Trophoblast cell (in vitro differentiated cells and primary cell): ENCODE data around the gene SBF2.
A peak's percentile ranks its signal among the peaks of the same experiment; 100 is the strongest.

Experiments
- DNase-seq, 2 donors: peaks; one replicate each; pipeline ENCODE4 v3.0.0-alpha.2; 2016
- H2AFZ ChIP-seq: 2 replicates; pipeline ENCODE4 v1.6.1; 2013; ENCODE audit warnings: low read length, moderate library complexity, mild to moderate bottlenecking; ENCODE audit not compliant: insufficient read depth, poor library complexity
- H2AK5ac ChIP-seq: 2 replicates; pipeline ENCODE4 v1.6.1; 2013; ENCODE audit warnings: mild to moderate bottlenecking, low read length
- H2BK120ac ChIP-seq: 2 replicates; pipeline ENCODE4 v1.6.1; 2013; ENCODE audit warnings: low read length, mild to moderate bottlenecking, moderate library complexity; ENCODE audit not compliant: insufficient read depth, poor library complexity
- H2BK12ac ChIP-seq: 2 replicates; pipeline ENCODE4 v1.6.1; 2013; ENCODE audit warnings: mild to moderate bottlenecking, low read length, moderate library complexity
- H2BK5ac ChIP-seq: 2 replicates; pipeline ENCODE4 v1.6.1; 2013; ENCODE audit warnings: low read length, low read depth, moderate library complexity, mild to moderate bottlenecking; ENCODE audit not compliant: poor library complexity
- H3K14ac ChIP-seq: 2 replicates; pipeline ENCODE4 v1.6.1; 2013; ENCODE audit warnings: mild to moderate bottlenecking, low read length
- H3K18ac ChIP-seq: 2 replicates; pipeline ENCODE4 v1.6.1; 2013; ENCODE audit warnings: mild to moderate bottlenecking, low read length
- H3K23ac ChIP-seq: 2 replicates; pipeline ENCODE4 v1.6.1; 2013; ENCODE audit warnings: low read length
- H3K27ac ChIP-seq: 2 replicates; pipeline ENCODE4 v1.5.1; 2013; ENCODE audit warnings: low read depth, mild to moderate bottlenecking, inconsistent platforms, low read length, moderate library complexity
- H3K27me3 ChIP-seq: 2 replicates; pipeline ENCODE4 v1.6.1; 2013; ENCODE audit warnings: inconsistent platforms, mild to moderate bottlenecking, low read length, moderate library complexity; ENCODE audit not compliant: insufficient read depth
- H3K36me3 ChIP-seq, 2 experiments: 1 replicate in 1 of 2; 2 replicates in 1 of 2; pipeline ENCODE4 v1.6.1; 2013; ENCODE audit warnings: low read length in 2 of 2, mild to moderate bottlenecking in 2 of 2, moderate library complexity in 1 of 2; ENCODE audit not compliant: insufficient read depth in 2 of 2, control insufficient read depth in 1 of 2
- H3K4ac ChIP-seq: 2 replicates; pipeline ENCODE4 v1.6.1; 2013; ENCODE audit warnings: low read depth, mild to moderate bottlenecking, low read length, moderate library complexity
- H3K4me1 ChIP-seq, 2 experiments: 1 replicate in 1 of 2; 2 replicates in 1 of 2; pipeline ENCODE4 v1.6.1; 2013; ENCODE audit warnings: low read length in 2 of 2, mild to moderate bottlenecking in 2 of 2, moderate library complexity in 1 of 2; ENCODE audit not compliant: insufficient read depth in 2 of 2, control insufficient read depth in 1 of 2
- H3K4me2 ChIP-seq: 2 replicates; pipeline ENCODE4 v1.6.1; 2013; ENCODE audit warnings: inconsistent platforms, mild to moderate bottlenecking, low read length, moderate library complexity
- H3K4me3 ChIP-seq: 2 replicates; pipeline ENCODE4 v1.5.1; 2013; ENCODE audit warnings: mild to moderate bottlenecking, low read depth, low read length, inconsistent platforms
- H3K79me1 ChIP-seq: one replicate; pipeline ENCODE4 v1.6.1; 2013; ENCODE audit warnings: low read length
- H3K79me2 ChIP-seq: 2 replicates; pipeline ENCODE4 v1.6.1; 2013; ENCODE audit warnings: low read length, mild to moderate bottlenecking; ENCODE audit not compliant: control insufficient read depth, insufficient read depth, poor library complexity
- H3K9ac ChIP-seq: 2 replicates; pipeline ENCODE4 v1.6.1; 2013; ENCODE audit warnings: mild to moderate bottlenecking, low read length
- H3K9me3 ChIP-seq: 2 replicates; pipeline ENCODE4 v1.6.1; 2013; ENCODE audit warnings: low read depth, mild to moderate bottlenecking, control low read depth, inconsistent platforms, low read length; ENCODE audit not compliant: insufficient read depth
- H4K12ac ChIP-seq: 2 replicates; pipeline ENCODE4 v1.6.1; 2013; ENCODE audit warnings: low read depth, mild to moderate bottlenecking, low read length, moderate library complexity
- H4K8ac ChIP-seq: 2 replicates; pipeline ENCODE4 v1.6.1; 2013; ENCODE audit warnings: low read depth, mild to moderate bottlenecking, low read length, moderate library complexity
- H4K91ac ChIP-seq: one replicate; pipeline ENCODE4 v1.6.1; 2013; ENCODE audit warnings: low read depth, mild to moderate bottlenecking, low read length, moderate library complexity
- WGBS: extraction: QIAGEN DNeasy Blood & Tissue Kit; methylation state at CpG from one replicate; pipeline ENCODE4 v1.1.7; 2013; ENCODE audit warnings: missing lambda C conversion rate; ENCODE audit not compliant: insufficient read length, insufficient coverage; ENCODE audit errors: extremely low coverage; 5-methylcytosine and 5-hydroxymethylcytosine counted together

Gene SBF2

GRCh38 chr11:9803685-9804418 is 490.2 kb downstream of the SBF2 start:
- Histone ChIP-seq H3K4me1 (peaks cover 0 to 10% of the 10 kb centered on the region in 2 experiments), H4K91ac (peak overlapping the region; percentile 89), H3K14ac (peak overlapping the region; percentile 84), H3K9ac (no peak overlapping the region), H2AK5ac (peak overlapping the region; percentile 91), H2AFZ (peak overlapping the region; percentile 71), H2BK5ac (peak overlapping the region; percentile 93), H2BK12ac (peak overlapping the region; percentile 92), H2BK120ac (peak overlapping the region; percentile 72), H3K27ac (peak overlapping the region; percentile 82), H4K8ac (peak overlapping the region; percentile 60), H3K9me3 (no peaks in the 10 kb centered on the region), H3K4me3 (no peak overlapping the region), H3K27me3 (no peaks in the 10 kb centered on the region), H3K18ac (no peak overlapping the region), H3K23ac (no peak overlapping the region), H3K79me1 (peaks cover 15% of the 10 kb centered on the region), H3K36me3 (peaks cover 0 to 3% of the 10 kb centered on the region in 2 experiments), H3K4me2 (no peak overlapping the region), H3K79me2 (no peaks in the 10 kb centered on the region), H4K12ac (no peak overlapping the region), H3K4ac (peak overlapping the region; percentile 83)
- DNase-seq: no peak
- no CpG with 5 or more reads among the region's 5 CpGs for WGBS

DNA sequence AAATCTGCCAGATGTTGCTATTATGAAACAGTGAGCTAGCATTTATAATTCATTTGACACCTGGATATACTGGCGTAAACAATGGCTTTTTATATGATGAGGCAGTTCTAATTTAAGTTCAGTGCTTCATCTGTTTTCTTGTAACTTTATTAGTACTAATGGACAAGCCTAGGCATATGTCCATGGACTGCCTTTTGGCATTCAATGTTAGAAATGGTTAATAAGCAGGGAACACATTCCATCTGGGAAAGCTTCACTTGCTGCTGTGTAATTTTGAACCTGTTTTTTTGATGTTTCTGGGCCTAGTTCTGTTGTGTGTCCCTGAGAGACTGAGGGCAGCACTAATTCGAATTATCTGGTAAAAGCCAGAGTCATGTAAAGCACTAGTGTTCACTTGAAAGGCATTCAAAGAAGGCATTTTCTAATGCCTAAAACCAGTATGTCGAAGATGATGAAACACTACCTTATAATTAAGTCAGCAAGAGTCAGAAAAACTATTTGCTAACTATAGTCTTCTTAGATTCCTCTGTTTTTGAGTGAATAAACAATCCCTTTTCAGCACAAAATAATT is 491.6 kb downstream of the SBF2 start:
- no peak overlapping the region for H2BK12ac ChIP-seq
- H3K14ac ChIP-seq: no peak overlapping the region
- H2BK5ac ChIP-seq: no peak overlapping the region
- H3K23ac ChIP-seq: no peak overlapping the region
- H4K91ac ChIP-seq: no peak overlapping the region
- no peak overlapping the region for H3K4ac ChIP-seq
- H2AK5ac ChIP-seq: no peak overlapping the region
- no peaks in the 10 kb centered on the region for H3K9me3 ChIP-seq
- H3K79me2 ChIP-seq: no peaks in the 10 kb centered on the region
- H3K27me3 ChIP-seq: no peaks in the 10 kb centered on the region
- no CpG with 5 or more reads among the region's 3 CpGs for WGBS
- no peak overlapping the region for H3K18ac ChIP-seq
- H4K12ac ChIP-seq: no peak overlapping the region
- no peak overlapping the region for H3K4me3 ChIP-seq
- peak; percentile 29 to 87 for DNase-seq
- H3K27ac ChIP-seq: peak overlapping the region; percentile 81
- peaks cover 15% of the 10 kb centered on the region for H3K79me1 ChIP-seq
- H3K9ac ChIP-seq: no peak overlapping the region
- peaks cover 0 to 3% of the 10 kb centered on the region in 2 experiments for H3K36me3 ChIP-seq
- H3K4me2 ChIP-seq: no peak overlapping the region
- no peak overlapping the region for H4K8ac ChIP-seq
- no peak overlapping the region for H2BK120ac ChIP-seq
- no peak overlapping the region for H2AFZ ChIP-seq
- H3K4me1 ChIP-seq: peaks cover 0 to 10% of the 10 kb centered on the region in 2 experiments

GRCh38 chr11:9799886-9800285 is 494.1 kb downstream of the SBF2 start:
- Histone ChIP-seq H3K4ac (no peak overlapping the region), H3K36me3 (no peaks in the 10 kb centered on the region), H3K79me1 (peaks cover 15% of the 10 kb centered on the region), H3K4me1 (peaks cover 0 to 10% of the 10 kb centered on the region in 2 experiments), H3K79me2 (no peaks in the 10 kb centered on the region), H4K12ac (no peak overlapping the region), H3K4me3 (no peak overlapping the region), H3K27ac (no peak overlapping the region), H2BK120ac (no peak overlapping the region), H3K4me2 (no peak overlapping the region), H3K27me3 (no peaks in the 10 kb centered on the region), H3K9me3 (no peaks in the 10 kb centered on the region), H3K14ac (no peak overlapping the region), H2BK12ac (no peak overlapping the region), H2AFZ (no peak overlapping the region), H2BK5ac (no peak overlapping the region), H3K23ac (no peak overlapping the region), H4K91ac (no peak overlapping the region), H3K9ac (no peak overlapping the region), H4K8ac (no peak overlapping the region), H3K18ac (no peak overlapping the region), H2AK5ac (no peak overlapping the region)
- WGBS: no CpG with 5 or more reads among the region's 3 CpGs
- DNase-seq: peak; percentile 68 to 88

DNA sequence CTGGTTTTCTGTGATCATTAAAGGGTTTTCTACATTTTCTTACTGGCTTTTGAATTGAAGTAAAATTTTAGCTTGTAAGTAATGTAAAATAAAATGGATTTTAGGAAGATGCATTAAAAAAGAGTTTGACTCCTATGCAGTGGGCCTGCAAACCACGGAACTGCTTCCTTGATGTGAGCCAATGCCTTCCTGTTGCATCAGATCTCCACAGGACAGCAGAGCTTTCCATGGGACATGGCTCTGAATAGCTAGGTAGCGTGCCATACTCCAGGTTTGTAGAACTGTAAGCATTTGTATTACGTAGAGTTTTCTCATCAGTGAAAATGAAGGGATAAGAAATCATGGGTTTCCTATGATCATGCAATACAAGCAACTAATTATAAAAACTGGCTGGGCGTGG is 496.7 kb downstream of the SBF2 start:
- DNase-seq: peak in 1 of 2 donors; percentile 26
- Histone ChIP-seq H2BK5ac (no peak overlapping the region), H4K8ac (no peak overlapping the region), H3K27ac (no peak overlapping the region), H3K18ac (no peak overlapping the region), H2BK120ac (no peak overlapping the region), H3K4ac (no peak overlapping the region), H4K91ac (no peak overlapping the region), H3K9ac (no peak overlapping the region), H3K23ac (no peak overlapping the region), H3K36me3 (no peaks in the 10 kb centered on the region), H3K14ac (no peak overlapping the region), H3K79me2 (no peaks in the 10 kb centered on the region), H4K12ac (no peak overlapping the region), H3K4me3 (no peak overlapping the region), H2BK12ac (no peak overlapping the region), H2AK5ac (no peak overlapping the region), H3K4me2 (no peak overlapping the region), H3K79me1 (peaks cover 7% of the 10 kb centered on the region), H2AFZ (no peak overlapping the region), H3K9me3 (no peaks in the 10 kb centered on the region), H3K27me3 (no peaks in the 10 kb centered on the region), H3K4me1 (peaks cover 0 to 7% of the 10 kb centered on the region in 2 experiments)
- WGBS: no CpG with 5 or more reads among the region's 4 CpGs
